Putamen (tissue), 1 donor: ENCODE measurements around the gene ACAP3.

Source experiments
- DNase-seq: peaks from one replicate; pipeline ENCODE4 v3.0.0-alpha.2; 2016; ENCODE audit warnings: low spot score

Gene ACAP3

GRCh38 chr1:1344655-1345361 is 37.1 kb upstream of the ACAP3 start:
- DNase-seq = no peak

- DNase-seq = no peak
Observed at GRCh38 chr1:1343811-1344421, 36.2 kb upstream of the ACAP3 start.

GRCh38 chr1:1342584-1343115 is 34.9 kb upstream of the ACAP3 start:
- DNase-seq = no peak

GRCh38 chr1:1342061-1342562 is 34.4 kb upstream of the ACAP3 start:
- no peak for DNase-seq

- DNase-seq = no peak
Observed at GRCh38 chr1:1341549-1342021, 33.9 kb upstream of the ACAP3 start.

GRCh38 chr1:1340791-1341548 is 33.2 kb upstream of the ACAP3 start:
- DNase-seq = no peak

- DNase-seq = no peak
Observed at GRCh38 chr1:1340185-1340584, 32.5 kb upstream of the ACAP3 start.

- no peak for DNase-seq
Observed at GRCh38 chr1:1338278-1338677, 30.5 kb upstream of the ACAP3 start.

- DNase-seq = no peak
Observed at GRCh38 chr1:1337793-1338147, 30.0 kb upstream of the ACAP3 start.

- no peak for DNase-seq
Observed at GRCh38 chr1:1336931-1337792, 29.4 kb upstream of the ACAP3 start.

- no peak for DNase-seq
Observed at GRCh38 chr1:1336446-1336845, 28.7 kb upstream of the ACAP3 start.

- no peak for DNase-seq
Observed at GRCh38 chr1:1335792-1336248, 28.1 kb upstream of the ACAP3 start.

GRCh38 chr1:1335283-1335682 is 27.6 kb upstream of the ACAP3 start:
- no peak for DNase-seq

GRCh38 chr1:1334835-1335234 is 27.1 kb upstream of the ACAP3 start:
- no peak for DNase-seq

- DNase-seq = no peak
Observed at GRCh38 chr1:1333551-1334241, 26.0 kb upstream of the ACAP3 start.

GRCh38 chr1:1332774-1333480 is 25.2 kb upstream of the ACAP3 start:
- no peak for DNase-seq

- no peak for DNase-seq
Observed at GRCh38 chr1:1332031-1332755, 24.5 kb upstream of the ACAP3 start.

GRCh38 chr1:1331068-1331965 is 23.6 kb upstream of the ACAP3 start, which contains the start of gene TAS1R3:
TSS of gene TAS1R3 (plus strand) at chr1:1331280. CDS start at chr1:1331346, 66 bp downstream.
- DNase-seq = no peak
